Spinal cord (tissue), 10 donors: ENCODE measurements around the gene BID. TPM values are rescaled to one million over a fixed set of nuclear protein-coding genes. Genes with fewer than 3 reads are reported as not detected.

ENCODE experiments used
- DNase-seq, 6 donors: peaks; one replicate each; pipeline versions ENCODE4 v3.0.0 to v3.0.0-alpha.2; 2013 to 2015; ENCODE audit warnings: low spot score in 6 of 6, low read depth in 4 of 6
- H3K27ac ChIP-seq: one replicate; pipeline ENCODE4 v1.5.1; 2013; ENCODE audit warnings: low read depth, low read length, control low read depth
- H3K27me3 ChIP-seq: one replicate; pipeline ENCODE4 v1.6.1; 2013; ENCODE audit warnings: low read length; ENCODE audit not compliant: control insufficient read depth, insufficient read depth
- H3K36me3 ChIP-seq: one replicate; pipeline ENCODE4 v1.6.1; 2013; ENCODE audit warnings: low read length; ENCODE audit not compliant: control insufficient read depth, insufficient read depth
- H3K4me1 ChIP-seq: one replicate; pipeline ENCODE4 v1.6.1; 2013; ENCODE audit warnings: low read length; ENCODE audit not compliant: control insufficient read depth, insufficient read depth
- H3K4me3 ChIP-seq: one replicate; pipeline ENCODE4 v1.5.1; 2013; ENCODE audit warnings: low read depth, low read length, control low read depth
- H3K9me3 ChIP-seq: one replicate; pipeline ENCODE4 v1.6.1; 2013; ENCODE audit warnings: low read length; ENCODE audit not compliant: control insufficient read depth, insufficient read depth
- WGBS: methylation state at CpG from one replicate; pipeline ENCODE4 v1.1.5; 2013; ENCODE audit warnings: missing lambda C conversion rate; ENCODE audit not compliant: insufficient coverage; 5-methylcytosine and 5-hydroxymethylcytosine counted together
- polyA plus RNA-seq, 2 donors: library from polyadenylated mRNA; unstranded; fragments of 120-200 nt; gene quantifications; one replicate each; pipeline ENCODE4 v1.2.1, GENCODE V29; 2013; ENCODE audit not compliant: insufficient read length in 2 of 2
- total RNA-seq, 2 donors: library from RNA; depleted of rRNA in 1 of 2; stranded (reverse); fragments of 120-200 nt in 1 of 2; fragments of >200 nt in 1 of 2; gene quantifications; one replicate each; pipeline versions ENCODE4 v1.2.3 to v1.2.4, GENCODE V29; 2013 to 2014
- donor health status: healthy.

BID gene
- total and polyA plus RNA-seq, 4 donors = 24.7 to 49.2 (median 37.4) TPM

DNA sequence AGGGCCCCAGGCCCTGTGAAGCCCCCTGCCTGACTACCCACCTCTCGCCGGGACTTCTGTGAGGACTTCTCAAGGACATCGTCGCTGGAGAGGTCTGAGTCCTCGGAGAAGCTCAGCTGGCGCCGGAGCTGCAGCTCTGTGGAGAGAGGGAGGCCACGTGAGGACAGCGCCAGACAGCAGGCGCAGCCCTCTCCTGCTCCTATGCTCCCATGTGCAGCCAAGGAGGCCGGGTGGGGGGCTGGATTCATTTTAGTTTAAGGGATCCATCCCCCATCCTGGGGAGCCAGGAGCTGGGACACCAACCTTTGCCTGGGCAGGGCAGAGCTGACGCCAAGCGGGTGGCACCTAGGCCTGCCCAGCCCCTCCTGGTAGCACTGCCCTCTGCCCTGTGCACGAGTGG lies 42.4 kb upstream of the BID start:
- no peaks in the 10 kb centered on the region for H3K27me3 ChIP-seq
- H3K4me3 ChIP-seq = no peak overlapping the region
- no peaks in the 10 kb centered on the region for H3K9me3 ChIP-seq
- DNase-seq = no peak
- 98% methylated on average over 10 of the region's 14 CpGs for WGBS
- H3K27ac ChIP-seq = no peak overlapping the region
- no peaks in the 10 kb centered on the region for H3K4me1 ChIP-seq
- H3K36me3 ChIP-seq = peaks cover 87% of the 10 kb centered on the region

GRCh38 chr22:17815703-17816254 lies 41.5 kb upstream of the BID start:
- Histone ChIP-seq H3K9me3 (no peaks in the 10 kb centered on the region), H3K4me3 (no peak overlapping the region), H3K36me3 (peaks cover 88% of the 10 kb centered on the region), H3K27ac (no peak overlapping the region), H3K4me1 (no peaks in the 10 kb centered on the region), H3K27me3 (no peaks in the 10 kb centered on the region)
- 92% methylated on average over 13 of the region's 15 CpGs for WGBS
- no peak for DNase-seq

DNA sequence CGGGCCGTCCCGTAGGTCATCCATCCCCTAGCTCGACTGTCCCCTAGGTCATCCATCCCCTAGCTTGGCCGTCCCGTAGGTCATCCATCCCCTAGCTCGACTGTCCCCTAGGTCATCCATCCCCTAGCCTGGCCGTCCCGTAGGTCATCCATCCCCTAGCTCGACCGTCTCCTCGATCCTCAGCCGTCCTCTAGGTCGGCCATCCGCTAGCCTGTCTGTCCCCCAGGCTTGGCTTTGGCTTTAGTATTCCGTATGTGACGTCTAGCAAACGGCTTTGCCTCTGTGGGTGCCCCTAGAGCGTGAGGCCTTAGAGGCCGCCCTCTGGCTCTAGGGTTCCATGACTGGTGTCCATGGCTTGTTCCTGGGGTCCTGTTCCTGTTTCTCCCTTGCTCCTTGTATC lies 40.6 kb upstream of the BID start:
- H3K27me3 ChIP-seq = no peaks in the 10 kb centered on the region
- H3K4me1 ChIP-seq = no peaks in the 10 kb centered on the region
- peaks cover 92% of the 10 kb centered on the region for H3K36me3 ChIP-seq
- H3K4me3 ChIP-seq = no peak overlapping the region
- 96% methylated on average over 20 of the region's 20 CpGs for WGBS
- H3K9me3 ChIP-seq = no peaks in the 10 kb centered on the region
- H3K27ac ChIP-seq = no peak overlapping the region
- no peak for DNase-seq

- Histone ChIP-seq H3K9me3 (no peaks in the 10 kb centered on the region), H3K4me1 (no peaks in the 10 kb centered on the region), H3K27ac (no peak overlapping the region), H3K27me3 (no peaks in the 10 kb centered on the region), H3K4me3 (no peak overlapping the region), H3K36me3 (peaks cover 92% of the 10 kb centered on the region)
- WGBS = 92% methylated on average over 4 of the region's 6 CpGs
- DNase-seq = no peak
Observed at GRCh38 chr22:17814084-17814483, 39.8 kb upstream of the BID start.

- H3K27ac ChIP-seq = no peak overlapping the region
- H3K9me3 ChIP-seq = no peaks in the 10 kb centered on the region
- H3K36me3 ChIP-seq = peaks cover 88% of the 10 kb centered on the region
- no peaks in the 10 kb centered on the region for H3K4me1 ChIP-seq
- no peak overlapping the region for H3K4me3 ChIP-seq
- 100% methylated on average over 4 of the region's 4 CpGs for WGBS
- H3K27me3 ChIP-seq = no peaks in the 10 kb centered on the region
- DNase-seq = no peak
Observed at GRCh38 chr22:17811119-17811518, 36.9 kb upstream of the BID start.

- no peaks in the 10 kb centered on the region for H3K4me1 ChIP-seq
- DNase-seq = no peak
- H3K4me3 ChIP-seq = no peak overlapping the region
- H3K36me3 ChIP-seq = peaks cover 88% of the 10 kb centered on the region
- WGBS = 96% methylated on average over 11 of the region's 12 CpGs
- H3K27me3 ChIP-seq = no peaks in the 10 kb centered on the region
- H3K9me3 ChIP-seq = no peaks in the 10 kb centered on the region
- no peak overlapping the region for H3K27ac ChIP-seq
Observed at GRCh38 chr22:17810570-17811116, 36.4 kb upstream of the BID start.

DNA sequence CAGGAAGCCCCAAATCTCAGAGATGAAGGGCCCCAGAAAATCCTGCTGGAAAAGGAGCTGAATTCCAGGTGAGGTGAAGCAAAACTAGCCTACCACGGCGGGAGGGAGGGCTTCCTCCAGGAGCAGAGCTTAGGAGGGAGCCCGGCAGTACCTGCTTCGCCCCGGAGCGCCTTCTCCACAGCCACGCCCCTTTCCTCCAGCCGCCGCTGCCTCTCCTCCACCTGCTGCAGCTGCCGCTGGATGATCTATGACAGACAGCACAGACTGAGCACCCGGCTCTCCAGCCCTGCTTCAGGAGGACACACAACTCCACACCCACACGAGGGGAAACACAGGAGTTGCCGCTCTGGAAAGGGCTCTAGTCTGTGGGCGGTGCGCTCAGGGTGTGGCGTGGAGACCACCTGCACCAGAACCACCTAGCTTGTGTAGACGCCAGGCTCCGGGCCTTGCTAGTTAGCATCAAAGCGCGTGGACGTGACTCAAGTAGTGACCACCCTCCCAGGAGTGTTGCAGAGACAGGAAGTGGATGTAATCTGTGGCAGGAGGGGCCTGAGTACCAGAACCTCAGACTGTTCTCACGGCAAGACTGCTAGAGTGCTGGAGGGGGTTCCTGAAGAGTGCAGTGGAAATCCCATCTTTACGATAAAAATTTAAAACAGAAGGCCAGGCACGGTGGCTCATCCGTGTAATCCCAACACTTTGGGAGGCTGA lies 34.6 kb upstream of the BID start:
- H3K36me3 ChIP-seq = peaks cover 89% of the 10 kb centered on the region
- WGBS = 91% methylated on average over 23 of the region's 25 CpGs
- H3K9me3 ChIP-seq = no peaks in the 10 kb centered on the region
- H3K4me3 ChIP-seq = no peak overlapping the region
- peaks cover 3% of the 10 kb centered on the region for H3K4me1 ChIP-seq
- H3K27me3 ChIP-seq = no peaks in the 10 kb centered on the region
- no peak for DNase-seq
- H3K27ac ChIP-seq = no peak overlapping the region

DNA sequence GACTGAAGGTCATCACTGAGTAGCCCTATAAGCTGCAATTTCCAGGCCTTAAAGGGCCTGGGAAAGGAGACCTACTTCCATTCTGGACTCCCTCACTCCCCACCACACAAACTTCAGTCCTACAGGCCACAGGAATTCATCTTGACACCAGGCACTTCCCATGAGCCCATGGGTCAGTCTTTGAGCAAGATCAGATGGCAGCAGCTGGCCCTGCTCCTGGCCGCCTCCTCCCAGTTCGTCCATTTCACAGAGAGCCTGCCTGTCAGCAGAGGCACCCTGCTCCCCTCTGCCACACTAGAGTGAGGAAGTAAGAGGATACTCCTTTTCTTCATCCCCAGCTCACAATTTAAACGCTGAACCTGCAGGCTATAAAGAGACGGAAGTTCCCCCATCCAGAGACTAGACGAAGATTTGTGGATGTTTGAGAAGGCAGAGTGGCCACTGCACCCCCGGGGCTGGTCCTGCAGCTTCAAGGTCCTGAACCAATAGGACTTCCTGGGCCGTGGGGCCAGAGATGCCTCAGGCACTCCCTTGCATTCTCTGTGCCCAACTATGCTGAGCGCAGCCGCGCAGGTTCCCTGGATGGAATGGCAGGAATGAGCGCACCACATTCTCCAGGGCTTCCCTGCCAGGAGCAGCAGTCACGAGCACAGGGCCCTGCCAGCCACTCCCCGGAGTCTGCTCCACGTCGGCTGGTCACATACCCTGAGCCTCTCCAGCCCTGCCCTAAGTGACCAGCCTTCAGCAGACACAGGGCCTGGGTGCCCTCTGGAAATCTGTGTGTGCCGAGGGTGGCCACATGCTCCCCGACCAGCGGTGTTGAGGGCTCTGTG lies 33.5 kb upstream of the BID start:
- no peaks in the 10 kb centered on the region for H3K27me3 ChIP-seq
- no peak overlapping the region for H3K4me3 ChIP-seq
- H3K9me3 ChIP-seq = no peaks in the 10 kb centered on the region
- H3K27ac ChIP-seq = no peak overlapping the region
- WGBS = 89% methylated on average over 12 of the region's 18 CpGs
- DNase-seq = no peak
- H3K4me1 ChIP-seq = peaks cover 3% of the 10 kb centered on the region
- peaks cover 89% of the 10 kb centered on the region for H3K36me3 ChIP-seq

DNA sequence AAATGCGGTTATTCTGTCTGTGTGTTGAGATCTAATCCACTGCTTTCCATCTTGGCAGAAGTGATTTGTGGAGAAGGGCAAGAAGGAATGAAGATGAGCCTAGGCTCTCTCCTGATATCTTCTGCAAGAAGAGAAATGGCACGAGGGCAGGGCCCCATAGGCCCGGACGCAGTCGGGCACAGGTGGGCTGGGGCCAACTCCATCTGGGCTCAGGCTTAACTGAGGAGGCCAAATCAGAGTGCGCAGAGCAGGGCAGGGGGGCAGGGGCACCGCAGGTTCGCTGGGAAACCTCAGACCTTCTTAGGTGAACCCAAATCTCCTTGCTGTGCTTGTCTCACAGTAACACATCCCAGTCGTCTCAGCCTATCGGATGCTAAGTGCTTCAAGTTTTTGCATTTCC lies 32.8 kb upstream of the BID start:
- Histone ChIP-seq H3K4me3 (no peak overlapping the region), H3K36me3 (peaks cover 90% of the 10 kb centered on the region)
- 96% methylated on average over 10 of the region's 10 CpGs for WGBS

More for the DNA sequence above, 32.8 kb upstream of the BID start:
- H3K27ac ChIP-seq = no peak overlapping the region
- no peak for DNase-seq
- no peaks in the 10 kb centered on the region for H3K27me3 ChIP-seq
- H3K9me3 ChIP-seq = no peaks in the 10 kb centered on the region
- peaks cover 3% of the 10 kb centered on the region for H3K4me1 ChIP-seq
